Measurements from ENCODE around the gene BMP8B. TPM values are rescaled to one million over a fixed set of nuclear protein-coding genes. Genes with fewer than 3 reads are reported as not detected.

BMP8B gene
- total RNA-seq, 1 donor = not detected

GRCh38 chr1:39720094-39720999, 68.3 kb downstream of the BMP8B start:
- DNase-seq (ENCODE audit: low read depth) = peak; percentile 83
- no peak overlapping the region for H3K4me3 ChIP-seq (ENCODE audit: low read depth, low read length)
- TF ChIP-seq, protein P1, sequence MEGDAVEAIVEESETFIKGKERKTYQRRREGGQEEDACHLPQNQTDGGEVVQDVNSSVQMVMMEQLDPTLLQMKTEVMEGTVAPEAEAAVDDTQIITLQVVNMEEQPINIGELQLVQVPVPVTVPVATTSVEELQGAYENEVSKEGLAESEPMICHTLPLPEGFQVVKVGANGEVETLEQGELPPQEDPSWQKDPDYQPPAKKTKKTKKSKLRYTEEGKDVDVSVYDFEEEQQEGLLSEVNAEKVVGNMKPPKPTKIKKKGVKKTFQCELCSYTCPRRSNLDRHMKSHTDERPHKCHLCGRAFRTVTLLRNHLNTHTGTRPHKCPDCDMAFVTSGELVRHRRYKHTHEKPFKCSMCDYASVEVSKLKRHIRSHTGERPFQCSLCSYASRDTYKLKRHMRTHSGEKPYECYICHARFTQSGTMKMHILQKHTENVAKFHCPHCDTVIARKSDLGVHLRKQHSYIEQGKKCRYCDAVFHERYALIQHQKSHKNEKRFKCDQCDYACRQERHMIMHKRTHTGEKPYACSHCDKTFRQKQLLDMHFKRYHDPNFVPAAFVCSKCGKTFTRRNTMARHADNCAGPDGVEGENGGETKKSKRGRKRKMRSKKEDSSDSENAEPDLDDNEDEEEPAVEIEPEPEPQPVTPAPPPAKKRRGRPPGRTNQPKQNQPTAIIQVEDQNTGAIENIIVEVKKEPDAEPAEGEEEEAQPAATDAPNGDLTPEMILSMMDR (IDR thresholded peaks at IDR 0.05; ENCODE audit: insufficient read depth, low read length) = peak; percentile 54

DNA sequence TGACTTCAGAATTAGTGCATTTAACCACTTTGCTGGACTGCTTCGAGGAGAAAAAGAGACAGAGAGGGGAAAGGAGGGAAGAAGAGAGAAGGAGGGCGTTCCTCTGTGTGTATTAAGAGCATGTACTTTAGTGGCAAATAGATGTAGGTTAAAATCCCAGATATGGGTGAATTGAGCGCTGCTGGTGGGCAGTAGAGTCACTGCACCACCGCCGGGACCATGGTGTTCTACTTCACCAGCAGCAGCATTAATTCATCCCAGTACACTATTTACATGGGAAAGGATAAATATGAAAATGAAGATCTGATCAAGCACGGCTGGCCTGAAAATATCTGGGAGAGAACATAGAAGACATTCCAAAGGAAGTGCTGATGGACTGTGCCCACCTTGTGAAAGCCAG, 70.9 kb downstream of the BMP8B start:
- TF ChIP-seq, protein P1 (IDR thresholded peaks at IDR 0.05; ENCODE audit: insufficient read depth, low read length) = no peak
- DNase-seq (ENCODE audit: low read depth) = no peak
- no peak overlapping the region for H3K4me3 ChIP-seq (ENCODE audit: low read depth, low read length)

- DNase-seq (ENCODE audit: low read depth) = no peak
- no peak overlapping the region for H3K4me3 ChIP-seq (ENCODE audit: low read depth, low read length)
- TF ChIP-seq, protein P1 (IDR thresholded peaks at IDR 0.05; ENCODE audit: insufficient read depth, low read length) = no peak
Observed at GRCh38 chr1:39713557-39713956, 75.1 kb downstream of the BMP8B start.

GRCh38 chr1:39711966-39712340, 76.7 kb downstream of the BMP8B start:
- DNase-seq (ENCODE audit: low read depth) = no peak
- H3K4me3 ChIP-seq (ENCODE audit: low read depth, low read length) = no peak overlapping the region
- TF ChIP-seq, protein P1 (IDR thresholded peaks at IDR 0.05; ENCODE audit: insufficient read depth, low read length) = no peak

- peak; percentile 58 for DNase-seq (ENCODE audit: low read depth)
- no peak overlapping the region for H3K4me3 ChIP-seq (ENCODE audit: low read depth, low read length)
- TF ChIP-seq, protein P1 (IDR thresholded peaks at IDR 0.05; ENCODE audit: insufficient read depth, low read length) = peak; percentile 15
Observed at GRCh38 chr1:39711104-39711965, 77.3 kb downstream of the BMP8B start.

- no peak overlapping the region for H3K4me3 ChIP-seq (ENCODE audit: low read depth, low read length)
- DNase-seq (ENCODE audit: low read depth) = no peak
- TF ChIP-seq, protein P1 (IDR thresholded peaks at IDR 0.05; ENCODE audit: insufficient read depth, low read length) = no peak
Observed at GRCh38 chr1:39707506-39707905, 81.2 kb downstream of the BMP8B start.

Small RNAs within 50 kb of the gene (small RNA-seq; reads per million reads assigned to genes)
- gene AL033527.1 (not detected), gene RNU7-121P (not detected)

Other genes with a start within 250 kb of the BMP8B start
- 139 and 422 TPM in 2 replicates for gene PABPC4, start 212.1 kb downstream of the BMP8B start, total RNA-seq (ENCODE audit: low replicate concordance)
- gene HEYL, start 149.2 kb downstream of the BMP8B start, total RNA-seq (ENCODE audit: low replicate concordance) = not detected in 2 replicates
- gene NT5C1A, start 116.8 kb downstream of the BMP8B start, total RNA-seq (ENCODE audit: low replicate concordance) = not detected in 2 replicates
- gene HPCAL4, start 97.4 kb downstream of the BMP8B start, total RNA-seq (ENCODE audit: low replicate concordance) = under 0.01 TPM in 1 of 2 replicates, not detected in the other
- gene PPIE, start 50.0 kb downstream of the BMP8B start, total RNA-seq (ENCODE audit: low replicate concordance) = 28.4 and 39.6 TPM in 2 replicates
- 0.98 and 0.99 TPM in 2 replicates for gene OXCT2, start 17.5 kb downstream of the BMP8B start, total RNA-seq (ENCODE audit: low replicate concordance)
- gene TRIT1, start 94.6 kb upstream of the BMP8B start, total RNA-seq (ENCODE audit: low replicate concordance) = 14.6 and 28.1 TPM in 2 replicates
- gene MYCL, start 113.1 kb upstream of the BMP8B start, total RNA-seq (ENCODE audit: low replicate concordance) = 0.41 and 0.81 TPM in 2 replicates
- gene MFSD2A, start 166.3 kb upstream of the BMP8B start, total RNA-seq (ENCODE audit: low replicate concordance) = 0.49 and 2.3 TPM in 2 replicates

Measured in fibroblast of the aortic adventitia (primary cell).